HepG2 (cell line): ENCODE data around the gene HOXC10. TPM values are rescaled to one million over a fixed set of nuclear protein-coding genes. Genes with fewer than 3 reads are reported as not detected.

Source experiments
- AFF4 ChIP-seq: sonication (generic); formaldehyde crosslinking; IDR thresholded peaks from 2 replicates; pipeline ENCODE4 v1.4.0; 2020; ENCODE audit warnings: missing genetic modification reagents
- AHDC1 ChIP-seq: sonication (generic); formaldehyde crosslinking; IDR thresholded peaks from 2 replicates; pipeline ENCODE4 v1.5.1; 2020; ENCODE audit warnings: mild to moderate bottlenecking, missing genetic modification reagents, borderline replicate concordance
- AHR ChIP-seq: IDR thresholded peaks from 2 replicates; pipeline ENCODE4 v1.6.1; 2018; ENCODE audit warnings: missing genetic modification reagents, missing compliant biosample characterization
- ELF4 ChIP-seq: sonication (generic); formaldehyde crosslinking; IDR thresholded peaks from 2 replicates; pipeline ENCODE4 v1.5.0; 2020; ENCODE audit warnings: missing genetic modification reagents, mild to moderate bottlenecking, moderate library complexity, borderline replicate concordance
- KLF6 ChIP-seq: IDR thresholded peaks from 2 replicates; pipeline ENCODE4 v1.8.0; 2016; ENCODE audit warnings: missing biosample characterization, missing genetic modification reagents
- PBX2 ChIP-seq: IDR thresholded peaks from 2 replicates; pipeline ENCODE4 v1.6.1; 2016; ENCODE audit warnings: control low read depth
- RFX5 ChIP-seq: IDR thresholded peaks from 2 replicates; pipeline ENCODE4 v1.6.1; 2011; ENCODE audit warnings: low read depth, low read length, improper control_type of control experiment
- ZNF569 ChIP-seq: sonication (generic); formaldehyde crosslinking; IDR thresholded peaks from 2 replicates; pipeline ENCODE4 v1.5.0; 2020; ENCODE audit warnings: mild to moderate bottlenecking, missing genetic modification reagents, moderate library complexity, borderline replicate concordance
- ZNF790 ChIP-seq: sonication (generic); formaldehyde crosslinking; IDR thresholded peaks from 2 replicates; pipeline ENCODE4 v1.8.0; 2022; ENCODE audit warnings: missing genetic modification reagents, mild to moderate bottlenecking, borderline replicate concordance
- ZNF879 ChIP-seq: sonication (generic); formaldehyde crosslinking; IDR thresholded peaks from 2 replicates; pipeline ENCODE4 v1.8.1; 2023; ENCODE audit warnings: missing genetic modification reagents
- polyA plus RNA-seq, 8 experiments: library from polyadenylated mRNA; depleted of rRNA in 3 of 8; stranded (reverse) in 7 of 8; unstranded in 1 of 8; fragments of >200 nt; fragmentation: Illumina TruSeq in 4 of 8; extraction: Trizol in 4 of 8; gene quantifications; 2 replicates each; pipeline versions ENCODE4 v1.2.1 to v1.2.3, GENCODE V29; 2011 to 2016; ENCODE audit warnings: low read depth in 4 of 8, missing spikeins in 1 of 8, mixed read lengths in 1 of 8; ENCODE audit not compliant: insufficient read depth in 1 of 8
- total RNA-seq, 5 experiments: library from RNA; depleted of rRNA; stranded (reverse); fragments of >200 nt; fragmentation: Illumina TruSeq; extraction: Trizol; gene quantifications; 2 replicates each; pipeline ENCODE4 v1.2.3, GENCODE V29; 2016; ENCODE audit warnings: low read depth in 1 of 5

Gene HOXC10
- total and polyA plus RNA-seq, 2 of the 13 experiments (the other 11 are each of a cell fraction or from before 2014, with no cell fraction given): not detected

GRCh38 chr12:53992377-53992889 is 7.5 kb downstream of the HOXC10 start (continued):
- no peak for TF ChIP-seq PBX2 (CRISPR knock-in tag)
- TF ChIP-seq AHR (CRISPR knock-in tag): no peak
- TF ChIP-seq ELF4 (CRISPR knock-in tag): no peak
- no peak for TF ChIP-seq RFX5
- no peak for TF ChIP-seq AFF4 (CRISPR knock-in tag)
- no peak for TF ChIP-seq KLF6 (CRISPR knock-in tag)
- no peak for TF ChIP-seq ZNF879 (CRISPR knock-in tag)
- TF ChIP-seq ZNF569 (CRISPR knock-in tag): no peak
- no peak for TF ChIP-seq ZNF790
- no peak for TF ChIP-seq AHDC1 (CRISPR knock-in tag)
